HG02981 (cell line): ENCODE data around the gene PDIA4.
"Not testable (repeated sequence)": the region's sequence is repeated elsewhere in the genome, so short reads cannot be mapped to it uniquely, and the experiment has no call there.

Source experiments
- ATAC-seq: cut with Tn5 transposase; IDR thresholded peaks from one replicate; pipeline ENCODE4 v1.9.1; 2021; ENCODE audit warnings: mild to moderate bottlenecking, moderate library complexity; ENCODE audit not compliant: unreplicated experiment

PDIA4 gene

GRCh38 chr7:149036676-149037075 lies 8.4 kb upstream of the PDIA4 start:
- no peak for ATAC-seq

DNA sequence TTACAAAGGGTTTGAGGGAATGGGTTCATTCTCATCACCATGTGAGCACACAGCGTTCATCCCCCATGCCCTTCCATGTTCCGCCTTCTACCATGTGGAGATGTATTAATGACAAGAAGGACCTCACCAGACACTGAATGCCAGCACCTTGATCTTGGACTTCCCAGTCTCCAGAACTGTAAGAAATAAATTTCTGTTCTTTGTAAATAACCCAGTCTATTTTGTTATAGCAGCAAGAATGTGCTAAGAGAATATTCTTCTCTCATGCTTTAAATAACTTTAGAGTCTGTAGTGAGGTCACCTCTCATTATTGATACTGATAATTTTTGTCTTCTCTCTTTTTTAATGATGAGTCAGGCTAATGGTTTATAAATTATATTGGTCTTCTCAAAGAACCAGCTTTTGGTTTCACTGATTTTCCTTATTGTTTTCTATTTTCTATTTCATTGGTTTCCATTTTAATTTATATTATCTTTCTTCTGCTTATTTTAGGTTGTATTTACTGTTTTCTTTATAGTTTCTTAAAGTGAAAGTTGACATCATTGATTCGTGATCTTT lies 3.1 kb upstream of the PDIA4 start:
- no peak for ATAC-seq

- ATAC-seq: not testable (repeated sequence)
Measured at GRCh38 chr7:149030439-149030838, 2.1 kb upstream of the PDIA4 start.

DNA sequence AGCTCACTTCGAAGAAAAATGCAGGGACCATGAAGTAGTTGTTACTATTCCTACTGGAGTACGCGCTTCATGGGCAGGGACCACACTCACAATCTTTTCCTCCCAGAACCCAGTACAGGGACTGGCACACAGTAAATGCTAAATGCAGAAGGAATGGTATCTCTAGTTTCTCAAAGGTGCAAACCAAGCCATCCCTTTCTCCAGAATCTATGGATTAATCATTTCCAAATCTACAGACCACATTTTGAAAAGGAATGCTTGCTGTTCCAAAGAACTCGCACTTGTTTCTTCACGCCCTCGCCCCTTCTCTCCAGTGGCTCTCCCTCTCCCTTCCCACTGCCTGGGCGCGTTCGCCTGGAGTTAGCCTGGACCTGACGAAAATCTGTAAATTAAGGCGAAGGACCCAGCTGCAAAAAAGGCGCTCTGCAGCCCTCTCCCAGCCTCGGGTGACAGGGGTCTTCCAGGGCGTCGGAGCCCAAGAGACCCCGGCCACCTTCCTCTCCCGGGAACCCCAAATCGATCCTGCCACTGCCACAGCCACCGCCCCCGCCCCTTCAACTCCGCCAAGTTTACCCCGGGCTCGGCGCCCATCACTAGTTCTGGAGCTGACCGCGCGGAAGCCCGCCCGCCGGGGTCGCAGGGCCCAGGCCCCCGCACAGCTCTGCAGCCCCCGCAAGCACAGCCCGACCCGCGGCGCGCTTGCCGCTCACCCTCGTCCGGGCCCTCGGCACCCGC lies 527 bp downstream of the PDIA4 start:
- ATAC-seq: no peak

- no peak for ATAC-seq
Measured at GRCh38 chr7:149027055-149027454, 1.2 kb downstream of the PDIA4 start.

DNA sequence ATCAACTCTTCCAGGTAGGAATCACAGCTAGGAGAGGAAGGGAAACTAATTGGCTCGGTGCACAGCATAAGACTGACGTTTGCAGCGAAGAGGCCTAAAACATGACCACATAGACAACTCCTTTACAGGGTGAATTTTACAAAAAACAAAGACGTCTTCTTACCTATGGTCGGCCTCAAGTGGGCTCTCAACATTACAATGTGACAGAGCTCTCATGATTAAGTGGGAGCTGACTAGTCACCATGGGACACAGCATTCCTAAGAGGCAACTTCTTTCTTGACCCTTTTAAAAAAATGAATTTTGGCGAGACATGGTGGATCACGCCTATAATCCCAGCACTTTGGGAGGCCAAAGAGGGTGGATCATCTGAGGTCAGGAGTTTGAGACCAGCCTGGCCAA lies 4.6 kb downstream of the PDIA4 start:
- ATAC-seq: no peak

DNA sequence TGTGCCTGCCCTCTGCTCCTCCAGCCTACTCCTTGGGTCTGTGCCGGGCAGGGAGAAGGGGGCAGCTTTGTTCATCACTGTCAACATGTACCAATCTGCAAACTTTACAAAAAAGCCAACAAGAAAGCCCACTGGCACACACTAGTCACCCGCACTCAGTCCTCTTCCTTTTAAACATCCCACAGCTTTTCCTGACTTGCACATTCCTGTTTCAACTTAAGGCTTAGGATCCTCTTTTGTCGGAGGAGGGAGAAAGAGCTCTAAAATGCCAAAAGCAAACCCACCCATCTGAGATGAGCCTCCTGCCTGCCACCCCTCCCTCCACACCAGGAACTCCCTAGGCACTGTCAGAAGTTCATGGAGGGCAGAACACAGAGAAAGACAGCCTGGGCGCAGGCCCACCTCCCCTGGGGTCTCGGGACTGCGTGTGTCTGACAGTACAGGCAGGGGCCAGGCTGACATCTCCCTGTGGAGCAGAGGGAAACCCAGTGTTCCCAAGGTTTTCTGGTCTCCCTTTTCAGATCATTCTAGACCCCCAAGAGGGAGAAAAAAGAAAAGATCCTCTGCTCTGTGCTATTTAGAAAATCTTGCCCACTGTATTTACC lies 5.4 kb downstream of the PDIA4 start:
- ATAC-seq: no peak

- ATAC-seq: no peak
Measured at GRCh38 chr7:149021725-149022062, 6.6 kb downstream of the PDIA4 start.

GRCh38 chr7:149020483-149020882 lies 7.8 kb downstream of the PDIA4 start:
- ATAC-seq: no peak

DNA sequence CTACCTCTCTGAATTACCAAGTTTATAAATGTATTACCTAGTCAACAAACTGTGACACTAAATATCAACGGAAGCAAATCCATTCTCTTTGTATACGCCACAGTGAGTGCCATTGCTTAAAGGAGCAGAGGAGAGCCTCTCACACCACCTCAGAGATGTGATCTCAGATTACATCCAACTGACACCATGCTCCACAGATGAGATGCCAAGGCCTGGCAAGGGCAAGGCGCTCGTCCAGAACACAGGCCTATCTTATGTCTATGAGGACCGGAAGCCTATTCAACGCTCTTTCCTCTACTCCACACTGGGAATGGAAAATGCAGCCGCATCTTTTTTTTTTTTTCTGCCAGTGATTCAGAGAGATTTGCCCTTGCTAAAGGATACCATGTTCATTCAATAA lies 11.4 kb downstream of the PDIA4 start:
- ATAC-seq: no peak

DNA sequence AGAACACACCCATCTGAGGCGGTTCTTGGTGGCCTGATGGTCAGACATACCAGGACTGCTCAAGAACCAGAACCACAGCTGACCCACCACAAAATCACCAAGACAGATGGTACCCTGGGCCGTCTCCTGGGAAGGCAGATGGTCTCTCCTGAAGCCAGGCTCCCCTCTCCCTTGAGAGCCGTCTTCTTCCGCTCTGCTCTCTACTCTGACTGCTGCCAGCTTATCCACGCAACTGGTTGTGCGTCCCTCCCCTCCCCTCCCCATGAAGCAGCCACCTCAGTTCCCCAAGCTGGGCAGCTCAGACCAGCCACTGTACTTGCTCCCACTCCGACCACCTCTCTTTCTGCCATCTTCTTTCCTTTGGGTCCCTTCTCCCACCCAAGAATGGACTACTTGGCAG lies 14.0 kb downstream of the PDIA4 start:
- ATAC-seq: no peak

DNA sequence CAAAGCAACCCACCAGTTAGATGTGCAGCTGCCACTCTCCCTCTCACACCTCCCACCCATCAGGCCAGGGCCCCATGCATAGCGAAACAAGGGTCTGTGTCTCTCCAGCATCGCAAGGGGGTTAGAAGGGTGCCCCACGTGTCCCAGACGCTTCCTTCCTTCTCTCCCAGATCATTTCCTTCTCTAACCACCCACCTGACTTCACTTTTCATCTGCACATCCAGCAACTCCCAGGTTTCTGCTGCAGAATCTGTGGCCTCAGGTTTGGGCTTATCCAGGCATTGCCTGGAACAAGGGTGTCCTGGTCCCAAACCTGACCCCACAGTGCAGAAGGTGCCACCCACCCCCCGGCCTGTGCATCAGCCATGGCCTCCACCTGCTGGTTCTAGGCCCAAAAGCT lies 14.4 kb downstream of the PDIA4 start:
- ATAC-seq: no peak

GRCh38 chr7:149012730-149013129 lies 15.6 kb downstream of the PDIA4 start:
- ATAC-seq: not testable (repeated sequence)

- no peak for ATAC-seq
Measured at GRCh38 chr7:149011491-149011890, 16.8 kb downstream of the PDIA4 start.

DNA sequence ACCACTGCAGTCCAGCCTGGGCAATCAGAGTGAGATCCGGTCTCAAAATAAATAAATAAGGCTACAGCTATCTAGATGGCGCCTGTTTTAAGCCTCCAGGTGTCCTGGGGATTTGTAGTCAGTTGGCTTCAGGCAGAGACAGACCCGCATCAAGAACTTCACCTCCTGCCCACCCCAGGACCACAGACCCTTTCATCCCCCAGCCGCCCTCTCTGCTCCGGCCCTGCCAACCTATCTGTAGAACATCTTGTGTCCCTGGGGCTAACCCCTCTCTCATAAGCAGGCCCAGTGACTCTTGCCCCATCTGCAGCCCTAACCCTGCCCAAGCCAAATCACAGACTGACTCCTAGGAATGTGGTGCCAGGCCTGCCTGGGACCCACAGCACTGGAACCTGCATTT lies 17.9 kb downstream of the PDIA4 start:
- no peak for ATAC-seq

- ATAC-seq: no peak
Measured at GRCh38 chr7:149009527-149009926, 18.8 kb downstream of the PDIA4 start.

- ATAC-seq: no peak
Measured at GRCh38 chr7:149007611-149008010, 20.7 kb downstream of the PDIA4 start.

- no peak for ATAC-seq
Measured at GRCh38 chr7:149007146-149007545, 21.2 kb downstream of the PDIA4 start.

DNA sequence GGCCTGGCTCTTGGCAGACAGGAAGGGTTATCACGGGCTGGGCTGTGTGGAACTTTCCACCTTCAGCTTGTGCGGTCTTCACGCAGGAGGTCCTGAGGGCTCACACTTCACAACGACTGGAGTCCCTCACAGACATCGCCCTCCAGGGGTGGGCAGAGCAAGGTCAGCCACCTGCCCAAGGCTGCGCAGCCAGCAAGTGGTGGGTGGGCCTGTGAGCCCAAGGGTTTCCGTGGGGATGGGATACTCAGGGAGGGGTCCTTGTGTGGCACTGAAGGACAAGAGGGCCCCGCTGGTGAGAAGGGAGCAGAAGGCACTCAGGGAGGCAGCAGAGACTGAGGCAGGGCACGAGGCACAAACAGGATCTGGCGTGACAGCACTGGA lies 22.0 kb downstream of the PDIA4 start:
- ATAC-seq: no peak

DNA sequence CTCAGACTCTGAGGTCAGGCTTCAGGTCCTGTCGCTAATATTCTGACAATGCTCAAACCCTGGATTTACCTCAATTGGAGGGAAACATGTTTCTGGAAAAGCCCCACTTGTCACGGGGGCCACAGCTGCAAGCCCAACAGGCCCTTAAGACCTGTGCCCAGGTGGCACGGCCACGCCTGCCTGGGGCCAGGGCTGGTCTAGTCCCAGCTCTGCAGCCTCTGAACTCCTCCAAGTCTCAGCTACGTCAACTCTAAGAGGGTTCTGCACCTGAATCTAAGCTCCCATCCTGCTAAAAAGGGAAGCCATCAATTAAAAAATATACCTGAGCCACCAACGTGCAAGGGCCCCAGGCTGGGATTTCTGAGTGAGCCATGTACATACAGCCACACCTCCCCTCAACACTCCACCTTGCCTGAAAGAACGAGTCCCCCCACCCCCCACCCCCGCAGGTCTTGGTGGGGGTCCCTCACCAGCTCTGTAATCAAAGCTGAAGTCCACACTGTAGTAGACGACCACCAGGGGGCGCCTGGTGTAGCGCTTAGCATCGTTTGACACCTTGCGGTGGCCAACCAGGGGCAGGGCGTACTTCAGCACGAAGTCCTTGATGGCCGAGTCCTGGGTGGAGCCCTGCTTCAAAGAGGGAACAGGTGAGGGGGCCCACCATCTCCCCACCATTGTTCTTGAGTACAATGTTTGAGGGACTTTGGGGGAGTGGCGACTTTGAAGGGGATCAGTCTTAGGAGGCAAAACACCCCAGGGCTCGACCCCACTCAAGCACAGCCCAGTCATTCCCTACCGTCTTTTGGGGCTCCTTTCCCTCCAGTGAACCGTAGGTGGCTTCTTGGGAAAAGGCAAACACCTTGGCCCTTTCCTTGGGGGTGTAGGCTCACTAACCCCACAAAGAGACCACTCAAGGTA lies 22.6 kb downstream of the PDIA4 start:
- ATAC-seq: peak; percentile 75
